Smooth muscle cell (in vitro differentiated cells): Measurements from ENCODE around the gene SLC43A3. TPM values are rescaled to one million over a fixed set of nuclear protein-coding genes. Genes with fewer than 3 reads are reported as not detected.

Experiments
- DNase-seq: peaks from one replicate; lab custom pipeline; 2025; ENCODE audit not compliant: unreplicated experiment; lab: John Stamatoyannopoulos, UW
- H2AFZ ChIP-seq: fragments of 200-600 bp; sonication (generic); 2 replicates; pipeline ENCODE4 v1.6.0; 2016; ENCODE audit warnings: antibody characterized with exemption, low read depth, mild to moderate bottlenecking
- H3F3A ChIP-seq: fragments of 200-600 bp; sonication (generic); 2 replicates; pipeline ENCODE4 v1.6.0; 2017; ENCODE audit warnings: antibody characterized with exemption, low read depth
- H3K27ac ChIP-seq: fragments of 200-600 bp; sonication (generic); 2 replicates; pipeline ENCODE4 v1.5.1; 2016; ENCODE audit warnings: low read depth, mild to moderate bottlenecking
- H3K27me3 ChIP-seq: fragments of 200-600 bp; sonication (generic); 2 replicates; pipeline ENCODE4 v1.6.1; 2016; ENCODE audit warnings: low read depth, mild to moderate bottlenecking
- H3K36me3 ChIP-seq: fragments of 200-600 bp; sonication (generic); 2 replicates; pipeline ENCODE4 v1.5.1; 2016; ENCODE audit warnings: low read depth
- H3K4me1 ChIP-seq: fragments of 200-600 bp; sonication (generic); 2 replicates; pipeline ENCODE4 v1.5.1; 2016; ENCODE audit warnings: low read depth
- H3K4me2 ChIP-seq: fragments of 200-600 bp; sonication (generic); 2 replicates; pipeline ENCODE4 v1.6.0; 2016; ENCODE audit warnings: mild to moderate bottlenecking
- H3K4me3 ChIP-seq: fragments of 200-600 bp; sonication (generic); 2 replicates; pipeline ENCODE4 v1.5.1; 2016; ENCODE audit warnings: mild to moderate bottlenecking
- H3K79me2 ChIP-seq: fragments of 200-600 bp; sonication (generic); 2 replicates; pipeline ENCODE4 v1.6.0; 2016; ENCODE audit warnings: low read depth, mild to moderate bottlenecking
- H3K9ac ChIP-seq: fragments of 200-600 bp; sonication (generic); 2 replicates; pipeline ENCODE4 v1.6.0; 2016; ENCODE audit warnings: low read depth
- H3K9me3 ChIP-seq: fragments of 200-600 bp; sonication (generic); replicated peaks from 2 replicates; pipeline ENCODE4 v1.5.1; 2016; ENCODE audit warnings: low read depth
- H4K20me1 ChIP-seq: fragments of 200-600 bp; sonication (generic); 2 replicates; pipeline ENCODE4 v1.6.0; 2016; ENCODE audit warnings: low read depth
- CTCF ChIP-seq: fragments of 200-600 bp; sonication (generic); IDR thresholded peaks from 2 replicates; pipeline ENCODE4 v1.5.1; 2017; ENCODE audit warnings: borderline replicate concordance, mild to moderate bottlenecking, antibody characterized with exemption; ENCODE audit not compliant: insufficient read depth, poor library complexity, severe bottlenecking
- WGBS: methylation state at CpG from one replicate; pipeline ENCODE4 v1.1.7; 2016; ENCODE audit warnings: low lambda C conversion rate; 5-methylcytosine and 5-hydroxymethylcytosine counted together
- polyA plus RNA-seq: library from polyadenylated mRNA; unstranded; fragments of >200 nt; fragmentation: Nextera tagmentation; extraction: Ambion mirVana; gene quantifications from 2 replicates; pipeline ENCODE4 v1.2.1, GENCODE V29; 2016
- total RNA-seq: library from RNA; depleted of rRNA; stranded (reverse); fragments of >200 nt; gene quantifications from 2 replicates; pipeline ENCODE4 v1.2.3, GENCODE V29; 2014

Gene SLC43A3
- total and polyA plus RNA-seq, 2 experiments from 2014 or later = 9.3 to 12.8 TPM

GRCh38 chr11:57440744-57441414 lies 14.0 kb upstream of the SLC43A3 start:
- no peak for TF ChIP-seq CTCF
- no peaks in the 10 kb centered on the region for H3K27me3 ChIP-seq

GRCh38 chr11:57439786-57440185 lies 12.9 kb upstream of the SLC43A3 start:
- no peaks in the 10 kb centered on the region for H3K4me1 ChIP-seq
- no peak overlapping the region for H3K27ac ChIP-seq
- no peaks in the 10 kb centered on the region for H3K36me3 ChIP-seq
- no peak overlapping the region for H2AFZ ChIP-seq
- TF ChIP-seq CTCF = no peak
- H3K4me3 ChIP-seq = no peak overlapping the region
- H3F3A ChIP-seq = no peaks in the 10 kb centered on the region
- H3K79me2 ChIP-seq = no peaks in the 10 kb centered on the region
- H3K4me2 ChIP-seq = no peak overlapping the region
- 77% methylated on average over 6 of the region's 6 CpGs for WGBS
- no peak overlapping the region for H3K9ac ChIP-seq
- no peaks in the 10 kb centered on the region for H4K20me1 ChIP-seq
- no peak for DNase-seq
- H3K9me3 ChIP-seq = no peaks in the 10 kb centered on the region
- H3K27me3 ChIP-seq = no peaks in the 10 kb centered on the region

More at GRCh38 chr11:57440744-57441414, 14.0 kb upstream of the SLC43A3 start:
- Histone ChIP-seq H3K9me3 (no peaks in the 10 kb centered on the region), H3K4me3 (no peak overlapping the region), H3K36me3 (no peaks in the 10 kb centered on the region), H3K27ac (no peak overlapping the region), H3K79me2 (no peaks in the 10 kb centered on the region), H3K4me2 (no peak overlapping the region), H3K4me1 (no peaks in the 10 kb centered on the region), H2AFZ (no peak overlapping the region), H3K9ac (no peak overlapping the region), H3F3A (no peaks in the 10 kb centered on the region), H4K20me1 (no peaks in the 10 kb centered on the region)
- 81% methylated on average over 4 of the region's 4 CpGs for WGBS
- DNase-seq = no peak

GRCh38 chr11:57438345-57439285 lies 11.7 kb upstream of the SLC43A3 start:
- TF ChIP-seq CTCF = no peak
- WGBS = 92% methylated on average over 12 of the region's 12 CpGs

More at GRCh38 chr11:57438345-57439285, 11.7 kb upstream of the SLC43A3 start:
- Histone ChIP-seq H4K20me1 (no peaks in the 10 kb centered on the region), H3K36me3 (no peaks in the 10 kb centered on the region), H3K4me2 (no peak overlapping the region), H3K79me2 (no peaks in the 10 kb centered on the region), H3K27ac (no peak overlapping the region), H2AFZ (no peak overlapping the region), H3K4me3 (no peak overlapping the region), H3K27me3 (no peaks in the 10 kb centered on the region), H3F3A (peaks cover 10% of the 10 kb centered on the region), H3K9me3 (no peaks in the 10 kb centered on the region), H3K4me1 (peaks cover 4% of the 10 kb centered on the region), H3K9ac (no peak overlapping the region)
- DNase-seq = no peak
